ENCODE measurements around the gene CFAP99. TPM values are rescaled to one million over a fixed set of nuclear protein-coding genes. Genes with fewer than 3 reads are reported as not detected.
A peak's percentile ranks its signal among the peaks of the same experiment; 100 is the strongest.

CFAP99 gene
- total and polyA plus RNA-seq, 8 donors: 0.28 to 1.6 (median 0.70) TPM

DNA sequence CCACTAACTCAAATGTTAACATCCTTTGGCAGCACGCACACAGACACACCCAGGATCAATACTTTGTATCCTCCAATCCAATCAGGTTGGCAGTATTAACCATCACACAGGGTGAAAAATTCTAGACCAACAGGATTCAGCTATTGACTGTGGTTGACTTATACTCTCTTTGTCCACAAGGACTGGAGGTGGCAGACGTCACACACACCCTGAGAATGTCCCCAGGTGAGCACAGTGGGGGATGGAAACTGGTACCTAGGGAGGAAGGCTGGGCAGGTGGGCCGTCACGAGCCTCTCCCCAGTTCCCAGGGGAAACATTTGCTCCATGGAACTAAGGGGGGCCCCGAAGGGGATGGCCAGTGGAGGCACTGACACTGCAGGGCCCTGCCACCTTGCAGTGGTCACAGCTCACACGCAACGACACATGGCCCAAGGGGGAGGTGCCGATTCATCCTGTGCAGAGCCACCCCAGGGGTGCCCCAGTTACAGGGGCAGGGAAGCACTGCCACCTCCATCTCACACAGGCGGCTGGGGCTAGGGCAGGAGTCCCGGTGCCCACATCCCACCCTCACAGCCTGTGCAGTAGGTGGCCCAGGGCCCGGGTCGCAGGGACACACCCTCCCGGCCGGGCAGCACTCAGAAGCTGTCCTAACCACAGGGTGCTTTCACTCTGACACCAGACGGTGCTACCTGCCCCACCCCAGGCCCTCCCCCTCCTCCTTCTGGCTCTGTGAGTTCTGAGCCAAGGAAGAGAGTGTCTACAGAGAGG, 17.7 kb upstream of the CFAP99 start:
- TF ChIP-seq, protein P1, sequence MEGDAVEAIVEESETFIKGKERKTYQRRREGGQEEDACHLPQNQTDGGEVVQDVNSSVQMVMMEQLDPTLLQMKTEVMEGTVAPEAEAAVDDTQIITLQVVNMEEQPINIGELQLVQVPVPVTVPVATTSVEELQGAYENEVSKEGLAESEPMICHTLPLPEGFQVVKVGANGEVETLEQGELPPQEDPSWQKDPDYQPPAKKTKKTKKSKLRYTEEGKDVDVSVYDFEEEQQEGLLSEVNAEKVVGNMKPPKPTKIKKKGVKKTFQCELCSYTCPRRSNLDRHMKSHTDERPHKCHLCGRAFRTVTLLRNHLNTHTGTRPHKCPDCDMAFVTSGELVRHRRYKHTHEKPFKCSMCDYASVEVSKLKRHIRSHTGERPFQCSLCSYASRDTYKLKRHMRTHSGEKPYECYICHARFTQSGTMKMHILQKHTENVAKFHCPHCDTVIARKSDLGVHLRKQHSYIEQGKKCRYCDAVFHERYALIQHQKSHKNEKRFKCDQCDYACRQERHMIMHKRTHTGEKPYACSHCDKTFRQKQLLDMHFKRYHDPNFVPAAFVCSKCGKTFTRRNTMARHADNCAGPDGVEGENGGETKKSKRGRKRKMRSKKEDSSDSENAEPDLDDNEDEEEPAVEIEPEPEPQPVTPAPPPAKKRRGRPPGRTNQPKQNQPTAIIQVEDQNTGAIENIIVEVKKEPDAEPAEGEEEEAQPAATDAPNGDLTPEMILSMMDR (IDR thresholded peaks at IDR 0.05): no peak
- no peak overlapping the region for H3K4me3 ChIP-seq
- H3K9me3 ChIP-seq: no peaks in the 10 kb centered on the region
- FAIRE-seq (no peak), DNase-seq (peak in 5 of 6 donors; percentile 62 to 75 (median 68)), ATAC-seq (peak; percentile 79 to 84 (median 82))
- no peaks in the 10 kb centered on the region for H3K36me3 ChIP-seq
- H3K27me3 ChIP-seq: no peaks in the 10 kb centered on the region
- WGBS, 2 donors: 67 to 69% methylated on average over 15 of the region's 15 CpGs
- H3K27ac ChIP-seq: no peak overlapping the region
- peaks cover 6 to 18% (median 10%) of the 10 kb centered on the region in 3 donors for H3K4me1 ChIP-seq
- intact Hi-C loops (cut with DNase I): no loop called here

DNA sequence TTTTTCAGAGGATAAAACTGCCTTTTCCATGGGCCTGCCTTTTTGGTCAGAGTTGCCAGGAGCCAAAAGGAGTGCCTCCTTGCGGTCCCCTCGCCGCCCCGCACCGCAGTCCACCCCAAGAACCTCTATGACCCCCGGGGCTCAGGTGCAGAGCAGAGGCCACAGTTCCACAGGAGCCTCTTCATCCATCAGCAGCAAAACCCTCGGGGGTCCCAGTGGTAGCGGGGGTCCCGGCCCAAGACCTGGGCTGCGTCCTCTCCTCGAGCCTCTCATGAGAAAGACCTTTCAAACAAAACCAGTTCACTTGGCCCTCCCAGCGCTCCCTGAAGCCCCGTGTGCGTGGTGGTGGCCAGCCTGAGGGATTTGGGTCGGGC, 17.2 kb upstream of the CFAP99 start:
- 45 to 49% methylated on average over 15 of the region's 15 CpGs for WGBS, 2 donors
- Histone ChIP-seq H3K9me3 (no peaks in the 10 kb centered on the region), H3K4me1 (peaks cover 6 to 18% (median 10%) of the 10 kb centered on the region in 3 donors), H3K27ac (no peak overlapping the region), H3K4me3 (peak overlapping the region in 1 of 4 donors; percentile 33), H3K27me3 (no peaks in the 10 kb centered on the region), H3K36me3 (no peaks in the 10 kb centered on the region)
- intact Hi-C loops (cut with DNase I): no loop called here
- no peak for DNase-seq
- no peak for ATAC-seq
- TF ChIP-seq, protein P1 (IDR thresholded peaks at IDR 0.05): no peak
- FAIRE-seq: no peak

DNA sequence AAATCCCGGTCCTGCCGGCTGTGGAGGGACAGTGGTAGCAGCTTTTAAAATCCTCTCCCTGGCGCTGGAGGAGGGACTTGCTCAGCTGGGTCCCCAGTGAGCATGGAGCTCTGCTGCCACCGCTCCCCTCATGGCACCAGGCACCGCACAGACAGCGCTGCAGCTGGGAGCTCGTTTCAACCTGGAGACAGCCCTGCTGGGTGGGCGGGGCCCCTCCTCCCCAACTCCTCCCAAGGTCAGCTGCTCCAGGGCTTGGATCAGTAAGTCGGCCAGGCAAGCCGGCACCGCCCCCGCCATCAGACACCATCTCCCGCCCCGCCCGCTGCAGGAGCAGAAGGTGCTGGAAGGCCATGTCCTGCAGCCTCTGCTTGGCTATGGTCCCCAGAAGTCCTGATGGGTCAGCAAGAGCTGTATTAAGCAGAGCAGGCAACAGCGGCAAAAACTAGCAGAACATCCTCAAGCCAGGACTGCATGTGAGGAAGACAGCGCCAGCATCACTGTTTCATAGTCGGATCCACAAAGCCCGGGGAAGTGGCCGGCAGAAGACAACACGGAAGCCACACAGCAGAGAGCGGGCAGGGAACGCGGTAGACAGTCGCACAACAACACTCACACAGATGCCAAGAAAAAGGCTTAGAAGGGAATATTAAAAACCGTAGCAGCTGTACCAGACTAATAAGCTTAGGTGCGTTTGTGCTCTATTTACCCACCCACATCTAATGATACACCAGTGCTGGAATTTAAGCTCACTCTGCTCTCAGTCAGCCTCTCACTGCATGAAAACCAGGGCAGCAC, 16.5 kb upstream of the CFAP99 start:
- ATAC-seq (peak; percentile 73 to 93 (median 88)), DNase-seq (peak; percentile 76 to 89 (median 82)), FAIRE-seq (no peak)
- TF ChIP-seq, protein P1 (IDR thresholded peaks at IDR 0.05): no peak
- intact Hi-C loops (cut with DNase I): no loop called here
- no peaks in the 10 kb centered on the region for H3K9me3 ChIP-seq
- H3K36me3 ChIP-seq: no peaks in the 10 kb centered on the region
- no peaks in the 10 kb centered on the region for H3K27me3 ChIP-seq
- H3K27ac ChIP-seq: no peak overlapping the region
- peak overlapping the region in 2 of 4 donors; percentile 16 to 33 for H3K4me3 ChIP-seq
- WGBS, 2 donors: 6 to 8% methylated on average over 27 of the region's 27 CpGs
- H3K4me1 ChIP-seq: peaks cover 6 to 18% (median 10%) of the 10 kb centered on the region in 3 donors

DNA sequence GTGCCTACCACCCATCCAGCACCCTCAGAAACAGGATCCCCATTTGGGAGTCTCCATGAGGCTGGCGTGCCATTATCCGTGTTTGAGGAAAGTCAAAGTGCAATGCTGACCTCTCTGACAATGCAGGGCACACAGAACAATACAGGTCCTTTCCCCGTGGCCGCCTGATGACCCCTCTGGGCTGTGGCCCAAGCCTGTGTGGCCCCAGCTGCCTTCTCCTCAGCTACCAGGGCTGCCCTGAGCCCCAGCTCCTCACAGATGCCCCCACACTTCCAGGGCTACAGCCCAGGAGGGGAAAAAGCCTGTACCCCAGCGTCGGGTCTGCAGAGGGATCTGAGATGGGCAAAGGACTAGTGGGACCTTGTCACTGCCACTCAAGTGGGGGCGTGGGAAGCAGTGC, 15.8 kb upstream of the CFAP99 start:
- DNase-seq (peak in 1 of 6 donors; percentile 34), FAIRE-seq (no peak), ATAC-seq (no peak)
- Histone ChIP-seq H3K4me1 (peaks cover 6 to 18% (median 10%) of the 10 kb centered on the region in 3 donors), H3K4me3 (no peak overlapping the region), H3K27me3 (no peaks in the 10 kb centered on the region), H3K36me3 (no peaks in the 10 kb centered on the region), H3K9me3 (no peaks in the 10 kb centered on the region), H3K27ac (no peak overlapping the region)
- intact Hi-C loops (cut with DNase I): no loop called here
- TF ChIP-seq, protein P1 (IDR thresholded peaks at IDR 0.05): no peak
- 80 to 82% methylated on average over 7 of the region's 7 CpGs for WGBS, 2 donors

Measured in pancreas (tissue), 10 donors.